PC-3 (cell line): Measurements from ENCODE around the gene MAP2K5. TPM values are rescaled to one million over a fixed set of nuclear protein-coding genes. Genes with fewer than 3 reads are reported as not detected.

Experiments
- ATAC-seq: fragments of 200-7000 bp; cut with Tn5 transposase; 2 replicates; pipeline ENCODE4 v1.9.1; 2020; ENCODE audit warnings: mild to moderate bottlenecking, moderate library complexity
- BruUV-seq: library from RNA; stranded (reverse); fragments of 400-500 nt; replicated peaks from 2 replicates; lab custom pipeline; 2021; lab: Mats Ljungman, UMichigan
- CTCF ChIA-PET: fragments of 300-600 bp; sonication (Branson Sonifier 250); formaldehyde crosslinking; loops from one replicate; lab custom pipeline; 2022; ENCODE audit warnings: antibody characterized with exemption; lab: Charles Lee
- POLR2A ChIA-PET: fragments of 300-600 bp; sonication (Branson Sonifier 250); formaldehyde crosslinking; loops from one replicate; lab custom pipeline; 2022; ENCODE audit warnings: antibody characterized with exemption; ENCODE audit not compliant: unreplicated experiment; lab: Charles Lee
- DNase-seq: peaks from one replicate; pipeline ENCODE4 v3.0.0-alpha.2; 2015
- H2AFZ ChIP-seq: fragments of 300-600 bp; sonication (generic); 2 replicates; pipeline ENCODE4 v1.6.0; 2016; ENCODE audit warnings: antibody characterized with exemption, low read length
- H3F3A ChIP-seq: fragments of 300-600 bp; sonication (generic); one replicate; pipeline ENCODE4 v1.6.0; 2017; ENCODE audit warnings: antibody characterized with exemption, low read length, control low read depth, mild to moderate bottlenecking; ENCODE audit not compliant: unreplicated experiment
- H3K27ac ChIP-seq: fragments of 300-600 bp; sonication (generic); 2 replicates; pipeline ENCODE4 v1.5.1; 2016; ENCODE audit warnings: mild to moderate bottlenecking, low read length
- H3K27me3 ChIP-seq: fragments of 300-600 bp; sonication (generic); 2 replicates; pipeline ENCODE4 v1.6.1; 2016; ENCODE audit warnings: low read length, mixed read lengths
- H3K36me3 ChIP-seq: fragments of 300-600 bp; sonication (generic); 2 replicates; pipeline ENCODE4 v1.6.1; 2016; ENCODE audit warnings: low read depth, mixed run types, low read length, mixed read lengths
- H3K4me1 ChIP-seq: fragments of 300-600 bp; sonication (generic); 2 replicates; pipeline ENCODE4 v1.5.1; 2016; ENCODE audit warnings: low read length; ENCODE audit not compliant: insufficient read depth
- H3K4me2 ChIP-seq: fragments of 300-600 bp; sonication (generic); 2 replicates; pipeline ENCODE4 v1.6.0; 2016; ENCODE audit warnings: low read length
- H3K4me3 ChIP-seq: fragments of 300-600 bp; sonication (generic); 2 replicates; pipeline ENCODE4 v1.5.1; 2016; ENCODE audit warnings: mild to moderate bottlenecking, low read length, mixed read lengths
- H3K79me2 ChIP-seq: fragments of 300-600 bp; sonication (generic); 2 replicates; pipeline ENCODE4 v1.6.1; 2017; ENCODE audit warnings: low read length, mixed read lengths
- H3K9ac ChIP-seq: fragments of 300-600 bp; sonication (generic); 2 replicates; pipeline ENCODE4 v1.6.0; 2016; ENCODE audit warnings: mild to moderate bottlenecking, low read length
- H3K9me2 ChIP-seq: fragments of 300-600 bp; sonication (generic); replicated peaks from 2 replicates; pipeline ENCODE4 v1.6.1; 2016; ENCODE audit warnings: mixed run types, low read length, mixed read lengths
- H3K9me3 ChIP-seq: fragments of 300-600 bp; sonication (generic); 2 replicates; pipeline ENCODE4 v1.6.1; 2016; ENCODE audit warnings: low read length, mixed read lengths
- H4K20me1 ChIP-seq: fragments of 300-600 bp; sonication (generic); 2 replicates; pipeline ENCODE4 v1.6.1; 2016; ENCODE audit warnings: low read length, mixed read lengths
- CTCF ChIP-seq: fragments of 300-600 bp; sonication (generic); conservative IDR thresholded peaks from 2 replicates; pipeline ENCODE4 v1.5.1; 2017; ENCODE audit warnings: antibody characterized with exemption, low read depth, mild to moderate bottlenecking, low read length
- EZH2 ChIP-seq: fragments of 300-600 bp; sonication (generic); IDR thresholded peaks from one replicate; pipeline ENCODE4 v1.6.1; 2017; ENCODE audit warnings: antibody characterized with exemption, mild to moderate bottlenecking, low read length; ENCODE audit not compliant: unreplicated experiment
- EZH2phosphoT487 ChIP-seq: fragments of 300-600 bp; sonication (generic); IDR thresholded peaks from 2 replicates; pipeline ENCODE4 v1.6.1; 2018; ENCODE audit warnings: mild to moderate bottlenecking, antibody characterized with exemption, low read length, borderline replicate concordance
- intact Hi-C: fragments of 100-400 bp; cut with micrococcal nuclease; formaldehyde crosslinking; loops from 2 replicates; pipeline ENCODE4 v1.9.0; 2023
- total RNA-seq: library from RNA; depleted of rRNA; stranded (reverse); fragments of >200 nt; gene quantifications from 2 replicates; pipeline ENCODE4 v1.2.3, GENCODE V29; 2014

The MAP2K5 gene
- total RNA-seq, 1 experiment from 2014 or later = 5.5 TPM

GRCh38 chr15:67569668-67570067, 27.2 kb downstream of the MAP2K5 start:
- Histone ChIP-seq H3K27ac (no peak overlapping the region), H4K20me1 (no peaks in the 10 kb centered on the region), H3K36me3 (no peaks in the 10 kb centered on the region), H3K79me2 (no peaks in the 10 kb centered on the region), H3K4me3 (no peak overlapping the region), H3F3A (no peaks in the 10 kb centered on the region), H3K9ac (no peak overlapping the region), H3K9me2 (no peaks in the 10 kb centered on the region), H3K9me3 (no peaks in the 10 kb centered on the region), H3K4me1 (peaks cover 19% of the 10 kb centered on the region), H2AFZ (no peak overlapping the region), H3K4me2 (no peak overlapping the region), H3K27me3 (no peaks in the 10 kb centered on the region)
- ATAC-seq (no peak), DNase-seq (no peak)
- POLR2A ChIA-PET = no interaction called here
- CTCF ChIA-PET = interaction anchor here (0.5 to 0.6 kb wide), 2 partner anchors 49 to 686 kb away, joined by 3 to 5 read pairs; partner anchors contain the start of gene C15orf61
- no peak for TF ChIP-seq CTCF
- TF ChIP-seq EZH2phosphoT487 = no peak
- no peak for TF ChIP-seq EZH2
- intact Hi-C loops = no loop called here
- no TSS peak for BruUV-seq

GRCh38 chr15:67570875-67571647, 28.6 kb downstream of the MAP2K5 start:
- Histone ChIP-seq H3K4me1 (peaks cover 19% of the 10 kb centered on the region), H3K27me3 (no peaks in the 10 kb centered on the region), H3K4me2 (peak overlapping the region; percentile 63), H3F3A (no peaks in the 10 kb centered on the region), H3K9me3 (no peaks in the 10 kb centered on the region), H3K36me3 (no peaks in the 10 kb centered on the region), H3K9me2 (no peaks in the 10 kb centered on the region), H3K27ac (peak overlapping the region; percentile 84), H3K79me2 (no peaks in the 10 kb centered on the region), H2AFZ (no peak overlapping the region), H3K4me3 (no peak overlapping the region), H3K9ac (peak overlapping the region; percentile 48; the same call in 1 of the 2 replicates), H4K20me1 (no peaks in the 10 kb centered on the region)
- CTCF ChIA-PET = interaction anchor here (0.6 kb wide), 1 partner anchor 41 kb away, joined by 5 read pairs; no protein-coding TSS in a partner anchor
- DNase-seq (peak; percentile 51), ATAC-seq (peak; percentile 89)
- intact Hi-C loops = no loop called here
- BruUV-seq = no TSS peak
- TF ChIP-seq EZH2phosphoT487 (no peak), CTCF (no peak), EZH2 (no peak)
- POLR2A ChIA-PET = no interaction called here
